ENCODE measurements around the gene B9D1.

B9D1 gene

GRCh38 chr17:19336938-19337711, 25.4 kb downstream of the B9D1 start:
- no peak for DNase-seq

GRCh38 chr17:19335951-19336631, 26.4 kb downstream of the B9D1 start:
- DNase-seq: no peak

DNA sequence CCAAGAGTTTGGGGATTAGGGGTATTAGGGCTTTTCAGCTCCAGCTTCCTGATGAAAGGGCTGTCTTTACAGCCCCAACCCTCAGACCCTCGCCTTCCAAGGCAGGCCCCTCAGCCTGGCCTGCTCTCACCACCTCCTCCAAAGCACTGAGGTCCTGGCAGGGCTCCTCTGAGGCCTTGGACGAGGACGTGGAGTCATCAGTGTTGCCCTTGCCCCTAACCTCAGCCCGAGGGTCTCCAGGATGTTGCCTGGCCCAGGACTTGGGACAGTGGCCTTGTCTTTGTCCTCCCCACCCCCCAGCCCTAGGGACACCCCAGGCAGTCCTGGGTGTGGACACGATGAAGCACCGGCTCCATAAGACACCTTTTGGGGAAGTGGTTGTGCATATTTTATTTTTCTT, 28.2 kb downstream of the B9D1 start:
- DNase-seq: no peak

GRCh38 chr17:19333736-19334290, 28.7 kb downstream of the B9D1 start:
- DNase-seq: no peak

GRCh38 chr17:19333132-19333440, 29.4 kb downstream of the B9D1 start:
- DNase-seq: no peak

DNA sequence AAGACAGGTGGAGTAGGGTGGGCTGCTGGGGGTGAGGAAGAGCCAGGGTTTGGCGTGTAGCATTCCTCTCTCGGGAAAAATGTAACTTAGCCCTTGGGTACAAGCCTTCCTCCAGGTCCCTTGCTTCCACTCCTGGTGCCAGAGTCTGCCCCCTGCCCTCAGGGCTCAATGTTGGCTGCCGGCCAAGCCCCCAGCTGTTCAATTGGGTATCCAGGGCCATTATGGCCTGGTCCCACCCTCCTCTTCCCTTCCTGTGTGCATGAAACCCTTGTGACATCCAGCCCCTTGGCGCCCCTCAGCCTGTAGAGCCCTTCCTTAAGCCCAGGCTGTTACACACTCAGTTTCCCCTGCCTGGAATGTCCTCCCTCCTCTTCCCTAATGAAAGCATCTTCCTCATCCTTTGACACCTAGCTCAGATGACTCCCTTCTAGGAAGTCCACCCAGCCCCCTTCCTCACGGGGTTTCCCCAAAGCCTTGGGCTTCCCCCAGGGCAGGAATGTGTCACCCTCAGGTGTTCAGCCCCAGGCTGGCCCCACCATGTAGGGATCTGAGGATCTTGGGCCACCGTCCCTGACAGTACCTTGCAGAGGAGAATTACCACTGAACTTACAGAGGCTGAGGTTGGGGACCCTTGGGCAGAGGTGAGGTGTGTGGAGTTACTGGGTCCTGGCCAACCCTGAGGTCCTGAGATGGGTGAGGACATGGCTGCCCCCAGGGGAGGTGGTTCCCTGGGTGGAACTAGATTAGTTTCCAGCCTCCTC, 30.0 kb downstream of the B9D1 start:
- no peak for DNase-seq

GRCh38 chr17:19331543-19332245, 30.8 kb downstream of the B9D1 start:
- no peak for DNase-seq

GRCh38 chr17:19331134-19331533, 31.4 kb downstream of the B9D1 start:
- no peak for DNase-seq

- no peak for DNase-seq
These were observed 32.3 kb downstream of the B9D1 start for GRCh38 chr17:19330271-19330670.

DNA sequence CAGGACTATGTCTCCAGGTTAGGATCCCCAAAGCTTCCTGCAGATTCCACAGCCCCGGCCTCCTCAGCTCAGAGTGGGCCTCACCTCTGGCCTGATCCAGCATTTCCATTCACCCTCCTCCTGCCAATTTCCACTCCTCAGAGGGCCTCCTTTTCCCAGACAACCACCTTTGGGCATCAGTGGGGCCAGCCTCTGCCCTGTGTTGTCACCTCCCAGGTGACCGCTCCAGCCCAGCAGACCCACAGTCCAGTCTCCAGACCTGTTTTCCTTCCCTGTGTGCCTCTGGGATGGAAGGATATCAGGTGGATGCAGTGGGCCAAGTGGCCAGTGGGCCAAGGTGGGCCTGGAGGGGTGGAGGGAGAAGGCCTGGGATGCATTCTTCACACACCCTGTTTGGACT, 32.7 kb downstream of the B9D1 start:
- no peak for DNase-seq

GRCh38 chr17:19329136-19329535, 33.4 kb downstream of the B9D1 start:
- DNase-seq: no peak

DNA sequence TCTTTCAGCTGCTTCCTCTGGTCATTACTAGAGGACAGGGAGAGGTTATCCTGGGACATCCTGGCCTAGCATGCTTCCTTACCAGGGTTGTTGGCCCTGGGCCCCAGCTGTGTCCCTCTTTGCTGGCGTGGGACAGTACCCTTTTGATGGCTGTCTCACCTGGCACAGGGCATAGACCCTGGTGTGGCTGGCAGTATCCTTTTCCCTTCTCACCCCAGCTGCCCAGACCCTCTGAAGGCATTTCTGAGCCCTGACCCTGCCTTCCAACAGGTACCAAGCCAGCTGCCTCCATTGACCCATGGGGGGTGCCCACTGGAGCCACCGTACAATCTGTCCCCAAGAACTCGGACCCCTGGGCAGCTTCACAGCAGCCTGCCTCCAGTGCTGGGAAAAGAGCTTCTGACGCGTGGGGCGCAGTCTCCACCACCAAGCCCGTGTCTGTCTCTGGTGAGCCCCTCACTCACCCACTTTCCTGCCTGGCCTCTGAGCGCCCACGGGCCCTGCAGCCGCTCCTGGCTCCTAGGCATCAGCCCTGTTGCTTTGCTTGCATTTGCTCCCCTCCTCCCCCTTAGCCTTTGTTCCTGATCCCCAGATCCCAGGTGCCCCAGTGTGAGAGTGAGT, 34.0 kb downstream of the B9D1 start:
- no peak for DNase-seq

- DNase-seq: no peak
These were observed 35.3 kb downstream of the B9D1 start for GRCh38 chr17:19327031-19327783.

DNA sequence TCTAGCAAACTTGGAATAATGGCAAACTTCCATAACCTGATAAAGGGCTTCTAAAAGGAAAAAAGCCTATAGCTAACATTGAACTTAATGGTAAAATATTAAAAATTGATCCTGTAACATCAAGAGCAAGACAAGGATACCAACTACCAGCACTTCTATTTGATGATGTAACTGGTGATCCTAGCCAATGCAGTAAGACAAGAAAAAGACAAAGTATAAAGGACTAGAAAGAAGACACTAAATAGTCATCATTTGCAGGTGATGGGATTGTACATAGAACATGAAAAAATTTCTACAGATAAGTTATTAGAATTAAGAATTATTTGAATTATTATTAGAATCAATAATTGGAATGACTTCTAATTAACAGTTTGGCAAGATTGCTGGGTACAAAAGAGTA, 37.0 kb downstream of the B9D1 start:
- no peak for DNase-seq

GRCh38 chr17:19322861-19323260, 39.7 kb downstream of the B9D1 start:
- DNase-seq: no peak

- no peak for DNase-seq
These were observed 40.4 kb downstream of the B9D1 start for GRCh38 chr17:19322129-19322505.

- DNase-seq: no peak
These were observed 40.9 kb downstream of the B9D1 start for GRCh38 chr17:19321481-19322128.

GRCh38 chr17:19320876-19321275, 41.6 kb downstream of the B9D1 start:
- no peak for DNase-seq

DNA sequence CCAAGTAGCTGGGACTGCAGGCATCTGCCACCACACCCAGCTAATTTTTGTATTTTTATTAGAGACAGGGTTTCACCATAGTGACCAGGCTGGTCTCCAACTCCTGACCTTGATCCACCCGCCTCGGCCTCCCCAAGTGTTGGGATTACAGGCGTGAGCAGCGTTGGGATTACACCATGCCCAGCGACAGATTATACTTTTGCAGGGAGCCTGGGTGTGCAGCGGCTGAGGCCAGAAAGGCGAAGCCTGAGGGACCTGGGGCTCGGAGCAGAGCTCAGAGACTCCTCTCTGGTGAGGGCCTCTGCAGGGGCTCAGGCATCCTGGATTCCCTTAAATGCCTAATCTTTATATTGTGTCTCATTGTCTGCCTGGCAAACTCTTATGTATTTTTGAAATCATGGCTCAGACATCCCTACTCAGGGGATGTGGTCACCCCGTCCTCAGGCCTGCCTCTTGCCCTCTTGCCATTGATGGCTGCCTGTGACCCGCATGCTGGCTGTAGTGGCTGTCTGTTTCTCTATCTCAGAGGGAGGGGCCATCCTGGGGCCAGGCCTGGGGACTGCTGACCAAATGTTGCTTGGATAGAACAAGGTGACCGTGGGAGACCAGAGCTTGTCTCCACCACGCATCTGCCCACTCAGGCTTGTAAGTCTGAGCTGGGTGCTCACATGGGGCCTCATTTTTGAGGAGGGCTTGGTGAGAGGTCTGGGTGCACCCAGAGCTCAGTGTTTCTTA, 42.6 kb downstream of the B9D1 start:
- no peak for DNase-seq

GRCh38 chr17:19318611-19319010, 43.9 kb downstream of the B9D1 start:
- DNase-seq: no peak

Measured in NCI-H1436 (cell line).